GM21717 (cell line): ENCODE data around the gene SACM1L.
"Not testable (repeated sequence)": the region's sequence is repeated elsewhere in the genome, so short reads cannot be mapped to it uniquely, and the experiment has no call there.

Experiments
- ATAC-seq: cut with Tn5 transposase; IDR thresholded peaks from one replicate; pipeline ENCODE4 v1.9.1; 2021; ENCODE audit warnings: mild to moderate bottlenecking, moderate library complexity; ENCODE audit not compliant: unreplicated experiment

The SACM1L gene

GRCh38 chr3:45666757-45667431, 22.3 kb upstream of the SACM1L start:
- ATAC-seq, result no peak

GRCh38 chr3:45667569-45667934, 21.6 kb upstream of the SACM1L start:
- ATAC-seq, result no peak

GRCh38 chr3:45670436-45670835, 18.8 kb upstream of the SACM1L start:
- no peak for ATAC-seq

- no peak for ATAC-seq
These were observed 18.2 kb upstream of the SACM1L start for GRCh38 chr3:45670991-45671390.

GRCh38 chr3:45673273-45673672, 15.9 kb upstream of the SACM1L start:
- no peak for ATAC-seq

GRCh38 chr3:45676325-45677032, 12.7 kb upstream of the SACM1L start:
- no peak for ATAC-seq

- no peak for ATAC-seq
These were observed 12.2 kb upstream of the SACM1L start for GRCh38 chr3:45677033-45677446.

- ATAC-seq, result no peak
These were observed 11.4 kb upstream of the SACM1L start for GRCh38 chr3:45677841-45678240.

GRCh38 chr3:45679805-45680204, 9.4 kb upstream of the SACM1L start:
- no peak for ATAC-seq

- ATAC-seq, result no peak
These were observed 8.0 kb upstream of the SACM1L start for GRCh38 chr3:45681221-45681620.

- ATAC-seq, result no peak
These were observed 7.3 kb upstream of the SACM1L start for GRCh38 chr3:45681846-45682245.

GRCh38 chr3:45682311-45682710, 6.9 kb upstream of the SACM1L start:
- no peak for ATAC-seq

GRCh38 chr3:45682786-45683185, 6.4 kb upstream of the SACM1L start:
- ATAC-seq, result no peak

GRCh38 chr3:45683417-45684326, 5.5 kb upstream of the SACM1L start:
- no peak for ATAC-seq

GRCh38 chr3:45684327-45684892, 4.8 kb upstream of the SACM1L start:
- ATAC-seq, result no peak

- ATAC-seq, result not testable (repeated sequence)
These were observed 3.5 kb upstream of the SACM1L start for GRCh38 chr3:45685722-45686121.

GRCh38 chr3:45686850-45687249, 2.3 kb upstream of the SACM1L start:
- ATAC-seq, result no peak

GRCh38 chr3:45687828-45688193, 1.4 kb upstream of the SACM1L start:
- ATAC-seq, result no peak

- ATAC-seq, result peak; percentile 6
These were observed 858 bp upstream of the SACM1L start for GRCh38 chr3:45688194-45688881.

GRCh38 chr3:45689787-45690145, 570 bp downstream of the SACM1L start:
- no peak for ATAC-seq
